HS-27A (cell line): ENCODE results near the gene PCDH19.

Experiments
- DNase-seq: peaks from one replicate; pipeline ENCODE4 v3.0.0-alpha.2; 2012; ENCODE audit warnings: low read depth, missing footprints

Gene PCDH19

DNA sequence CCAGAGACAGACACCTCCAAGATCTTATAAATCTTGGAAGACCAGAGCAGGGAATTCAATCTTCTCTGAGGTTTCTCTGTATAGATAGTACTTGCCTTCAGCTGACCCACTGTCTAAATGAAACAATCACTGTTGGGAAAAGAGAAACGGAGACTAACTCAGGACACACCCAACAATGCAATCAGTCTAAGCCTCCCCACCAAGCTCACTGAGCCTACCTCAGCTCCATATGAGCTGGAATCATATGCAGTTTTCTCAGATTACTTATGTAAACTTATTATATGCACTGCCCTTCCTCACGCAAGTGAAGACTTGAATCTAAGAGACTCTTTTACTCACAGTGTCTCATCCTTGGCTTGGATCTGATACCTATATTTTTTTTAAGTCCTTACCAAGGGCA is 110.5 kb downstream of the PCDH19 start:
- DNase-seq, result no peak

DNA sequence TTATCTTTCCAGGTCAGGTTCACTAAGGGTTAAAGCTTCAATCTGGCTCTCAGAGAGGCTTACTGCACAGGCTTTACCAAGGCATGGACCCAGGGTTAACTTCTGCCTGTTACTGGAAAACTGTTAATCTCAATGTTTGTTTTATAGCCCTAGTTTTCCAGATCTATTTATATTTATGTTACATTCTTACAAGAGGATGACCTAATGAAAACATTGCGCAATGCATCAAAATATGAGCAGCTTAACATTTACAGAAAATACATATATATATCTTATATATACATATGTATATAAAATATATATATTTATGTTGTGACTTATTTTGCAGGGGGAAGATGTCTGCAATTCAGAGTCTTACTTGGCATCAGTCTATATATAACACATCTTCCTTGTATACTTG is 112.3 kb downstream of the PCDH19 start:
- DNase-seq, result no peak

DNA sequence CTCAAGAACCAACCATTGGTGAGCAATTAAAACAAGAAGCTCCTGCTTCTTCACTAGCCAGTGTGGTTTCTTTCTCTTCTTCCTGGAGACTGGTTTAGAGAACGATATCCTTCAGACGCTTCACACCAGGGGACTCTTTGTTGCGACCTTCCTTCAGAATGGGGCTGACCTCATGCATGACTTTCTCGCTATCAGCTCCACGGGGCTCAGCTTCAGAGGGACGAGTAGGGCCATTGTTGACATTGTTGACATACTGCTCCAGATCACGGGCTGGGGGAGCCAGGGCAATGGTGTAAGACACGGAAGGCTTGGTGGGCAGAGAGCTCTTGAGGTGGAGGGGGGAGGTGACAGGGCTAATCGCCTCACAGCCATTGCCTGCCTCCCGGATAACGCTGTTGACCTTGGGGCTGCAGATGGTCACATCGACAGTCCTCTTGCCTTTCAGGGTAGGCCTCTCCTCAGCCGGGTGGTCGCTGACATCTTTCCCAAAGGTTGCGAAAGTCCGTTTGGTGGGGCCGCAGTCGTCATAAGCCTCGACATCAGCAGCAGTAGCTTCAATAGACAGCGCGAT is 113.8 kb downstream of the PCDH19 start:
- no peak for DNase-seq

DNA sequence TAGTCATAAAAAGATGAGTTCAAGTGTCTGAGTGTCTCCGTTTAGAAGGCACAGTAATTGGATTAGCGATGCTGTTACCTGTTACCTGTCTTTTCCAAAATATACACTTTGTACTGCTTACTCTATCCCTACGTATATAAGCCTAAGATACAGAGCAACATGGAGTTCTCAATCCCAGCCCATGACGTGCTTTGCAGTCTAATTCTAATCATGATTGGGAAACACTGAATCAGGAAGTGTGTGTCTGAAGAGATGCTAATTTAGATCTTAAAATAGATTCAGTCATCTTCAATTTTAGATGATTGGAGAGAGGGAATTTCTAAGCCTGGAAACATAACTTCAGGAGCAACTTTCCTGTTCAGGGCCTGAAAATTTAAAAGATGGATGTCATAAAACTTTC is 115.1 kb downstream of the PCDH19 start:
- DNase-seq, result no peak

DNA sequence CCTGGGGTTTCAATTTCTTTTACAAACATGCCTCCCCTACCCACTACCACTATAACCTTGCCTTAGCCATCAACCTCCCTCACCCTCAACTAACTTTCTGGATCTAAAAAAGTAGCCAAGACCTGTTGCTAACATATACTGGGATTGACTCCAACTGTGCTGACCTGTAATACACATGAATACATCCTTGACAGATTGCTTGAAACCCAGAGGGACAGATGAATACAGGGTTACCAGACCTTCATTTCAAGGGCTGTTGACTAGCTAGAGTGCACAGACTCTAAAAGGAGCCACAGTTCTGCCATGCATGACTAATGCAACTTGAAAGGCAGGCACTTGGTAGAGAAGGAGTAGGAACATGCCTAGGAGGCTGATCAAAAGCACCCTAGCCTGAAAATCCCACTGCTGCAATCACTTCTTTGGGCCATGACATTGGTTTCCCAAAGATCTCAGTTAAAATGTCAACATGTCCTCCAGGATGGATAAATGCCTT is 121.0 kb downstream of the PCDH19 start:
- DNase-seq, result no peak

DNA sequence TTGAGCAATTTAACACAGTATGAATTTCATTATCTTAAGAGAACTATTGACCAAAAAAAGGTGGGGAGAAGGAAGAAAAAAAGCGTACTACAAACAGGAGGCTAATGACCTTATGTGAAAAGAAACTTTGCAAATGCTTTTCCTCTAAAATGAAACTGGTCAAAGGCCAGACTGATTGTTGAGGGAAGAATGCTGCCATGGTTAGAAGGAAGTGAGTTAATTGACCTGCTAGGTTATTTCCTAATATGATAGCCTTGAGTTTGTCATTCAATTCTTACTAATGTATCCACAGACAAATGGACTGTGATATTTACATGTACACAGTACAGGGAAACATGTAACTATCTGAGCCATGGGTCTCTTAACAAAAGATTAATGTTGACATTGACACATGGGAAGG is 132.8 kb downstream of the PCDH19 start:
- DNase-seq, result no peak

DNA sequence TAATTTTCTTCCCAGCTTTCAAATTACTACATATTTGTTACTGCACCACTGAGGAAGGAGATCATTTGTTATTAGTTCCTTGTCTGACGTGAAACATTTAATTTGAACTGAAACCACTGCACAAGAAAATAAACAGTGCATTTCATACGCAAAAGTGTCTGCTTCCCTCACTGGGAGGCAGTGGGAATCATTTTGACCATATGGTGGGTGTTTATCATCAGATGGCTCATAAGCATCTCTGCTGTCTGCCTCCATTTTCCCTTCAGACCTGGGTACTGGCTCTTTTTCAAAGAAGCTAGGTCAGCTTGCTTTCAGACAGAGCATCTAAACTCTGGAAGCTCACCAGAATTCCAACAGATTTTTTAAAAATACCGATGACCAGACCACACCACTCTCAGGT is 135.2 kb downstream of the PCDH19 start:
- no peak for DNase-seq

DNA sequence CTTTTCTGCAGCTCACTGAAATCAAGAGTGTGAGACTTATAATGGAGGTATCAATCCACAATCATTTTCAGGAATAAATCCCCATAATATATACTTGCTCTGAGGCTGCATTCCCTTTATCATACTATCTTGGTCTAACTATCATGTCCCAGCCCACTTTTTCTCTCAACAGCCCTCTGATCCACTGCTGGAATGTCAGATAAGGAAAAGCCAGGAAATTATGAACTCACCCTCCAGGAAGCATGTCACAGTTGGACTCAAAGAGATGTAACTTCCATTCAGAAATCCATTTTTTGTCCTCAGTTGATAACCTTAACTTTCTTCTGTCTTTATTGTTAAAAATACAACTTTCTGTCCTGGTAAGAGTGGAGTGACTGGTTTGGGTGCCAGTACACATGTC is 144.9 kb downstream of the PCDH19 start:
- no peak for DNase-seq

DNA sequence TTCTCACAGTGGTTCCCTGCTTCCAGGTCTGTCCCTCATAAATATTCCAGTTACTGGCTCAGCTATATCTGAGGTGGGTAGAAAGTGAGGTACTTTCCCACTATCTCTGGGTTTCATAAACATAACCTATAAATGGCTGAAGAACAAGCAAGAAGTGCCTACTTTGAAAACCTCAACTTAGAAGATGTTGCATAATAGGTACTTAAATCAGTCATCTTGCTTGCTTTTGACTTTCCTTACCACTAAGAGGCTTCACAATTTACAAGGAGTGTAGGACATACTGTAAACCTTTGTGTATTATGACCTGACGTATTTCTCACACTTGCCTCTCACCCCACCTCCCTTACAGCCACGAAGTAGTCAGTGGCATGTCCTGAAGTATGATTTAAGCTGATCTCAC is 145.9 kb downstream of the PCDH19 start:
- DNase-seq, result no peak

DNA sequence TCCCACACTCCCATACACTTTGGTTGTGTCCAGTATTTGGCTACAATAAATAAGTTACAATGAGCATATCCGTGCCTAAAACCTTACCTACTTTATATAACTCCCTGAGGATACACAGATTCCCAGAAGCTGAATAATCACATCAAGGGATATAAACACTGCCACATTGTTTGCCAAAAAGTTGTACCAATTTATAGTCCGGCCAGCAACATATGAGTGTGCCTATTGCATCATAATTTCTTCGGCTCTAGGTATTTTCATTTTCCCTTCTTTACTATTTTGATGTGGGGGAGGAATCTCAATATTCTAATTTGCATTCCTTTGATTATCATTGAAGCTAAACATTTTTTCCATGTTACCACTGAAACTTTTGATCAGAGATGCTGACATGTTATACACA is 146.4 kb downstream of the PCDH19 start:
- DNase-seq, result no peak

DNA sequence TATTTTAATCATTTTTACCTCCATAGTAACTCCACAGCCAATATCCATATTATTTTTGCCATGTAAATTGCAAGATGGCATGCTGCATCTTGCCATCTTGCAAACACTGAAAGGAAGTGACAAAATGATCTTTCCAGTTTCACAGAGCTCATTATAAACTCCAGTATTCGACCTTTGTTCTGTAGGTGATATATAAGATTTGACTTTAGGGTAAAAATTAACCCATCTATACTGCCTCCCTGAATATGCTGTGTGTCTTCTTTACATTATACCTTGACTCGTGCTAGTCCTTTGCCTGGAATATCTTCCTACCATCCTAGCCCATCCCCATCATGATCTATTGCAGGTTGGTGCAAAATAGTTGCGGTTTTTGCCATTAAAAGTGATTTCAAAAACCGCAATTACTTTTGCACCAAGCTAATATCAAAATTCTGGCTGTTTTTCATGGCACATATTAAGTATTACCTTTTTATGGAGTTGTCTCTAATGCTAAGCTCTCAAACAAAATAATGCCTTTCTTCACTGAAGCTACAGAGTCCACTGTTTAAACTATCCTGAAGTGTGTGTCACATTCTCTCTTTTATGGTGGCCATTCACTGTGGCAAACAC is 161.1 kb downstream of the PCDH19 start:
- no peak for DNase-seq

DNA sequence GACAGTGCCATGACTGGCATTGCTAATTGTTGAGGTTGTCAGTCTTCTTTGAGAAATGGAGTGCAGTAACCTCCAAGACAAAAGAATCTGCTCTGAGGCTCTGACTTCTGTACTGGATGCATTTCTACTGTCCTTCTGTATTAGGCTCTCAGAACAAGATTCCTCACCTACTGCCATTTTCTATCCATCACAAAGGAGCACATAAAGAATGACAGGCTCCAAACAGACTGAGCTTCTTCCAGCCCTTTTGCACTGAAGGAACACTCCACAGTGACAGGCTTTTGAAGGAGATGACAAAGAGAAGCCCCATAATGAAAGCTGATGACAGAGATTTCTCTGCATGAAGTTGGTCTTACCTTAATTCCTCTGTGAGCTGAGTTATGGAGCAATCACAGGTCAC is 162.2 kb downstream of the PCDH19 start:
- no peak for DNase-seq

DNA sequence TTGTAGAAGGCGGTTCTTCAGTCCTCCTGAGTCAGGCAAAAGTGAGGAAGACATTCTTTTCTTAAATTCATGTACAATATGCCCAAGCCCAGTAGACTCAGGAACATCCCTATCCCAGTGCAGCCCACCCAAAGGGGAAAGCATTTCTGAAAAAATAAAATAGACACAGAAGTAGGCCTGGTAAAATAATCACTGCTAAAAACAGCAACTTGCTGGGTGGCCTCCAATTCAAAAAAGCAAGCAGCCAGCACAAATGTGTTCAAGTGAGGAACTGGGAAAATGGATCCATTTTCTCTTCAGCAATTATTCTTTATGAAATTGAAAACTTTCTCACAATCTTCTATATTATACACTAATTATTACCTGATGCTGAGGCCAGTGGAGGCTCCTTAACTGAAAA is 165.4 kb downstream of the PCDH19 start:
- no peak for DNase-seq
